K562 (cell line): ENCODE data around the gene ITPR2. TPM values are rescaled to one million over a fixed set of nuclear protein-coding genes. Genes with fewer than 3 reads are reported as not detected.
A peak's percentile ranks its signal among the peaks of the same experiment; 100 is the strongest.

Experiments
- CBFA2T3 ChIP-seq: fragments of 450-650 bp; IDR thresholded peaks from 2 replicates; pipeline ENCODE4 v1.6.1; 2017
- E2F1 ChIP-seq: sonication (generic); formaldehyde crosslinking; IDR thresholded peaks from 2 replicates; pipeline ENCODE4 v1.8.1; 2023; ENCODE audit warnings: mild to moderate bottlenecking, missing genetic modification reagents, moderate library complexity
- GABPB2 ChIP-seq: fragments of 250-450 bp; sonication (Bioruptor Pico); conservative IDR thresholded peaks from 2 replicates; pipeline ENCODE4 v1.5.1; 2021; ENCODE audit warnings: mild to moderate bottlenecking
- KLF1 ChIP-seq: fragments of 450-650 bp; IDR thresholded peaks from 2 replicates; pipeline ENCODE4 v1.6.1; 2016; ENCODE audit warnings: missing genetic modification characterization, missing compliant biosample characterization
- NKRF ChIP-seq: fragments of 450-650 bp; IDR thresholded peaks from 2 replicates; pipeline ENCODE4 v1.6.1; 2016; ENCODE audit warnings: borderline replicate concordance
- PTRF ChIP-seq: fragments of 450-650 bp; IDR thresholded peaks from 2 replicates; pipeline ENCODE4 v1.6.1; 2016; ENCODE audit warnings: mild to moderate bottlenecking, missing genetic modification characterization, missing compliant biosample characterization
- RERE ChIP-seq: sonication (generic); formaldehyde crosslinking; IDR thresholded peaks from 2 replicates; pipeline ENCODE4 v1.8.0; 2023; ENCODE audit warnings: missing genetic modification reagents, mild to moderate bottlenecking, borderline replicate concordance
- SMARCB1 ChIP-seq: IDR thresholded peaks from 2 replicates; pipeline ENCODE4 v1.6.1; 2011; ENCODE audit warnings: improper control_type of control experiment, low read depth; ENCODE audit not compliant: insufficient read length
- SREBF1 ChIP-seq: fragments of 150-350 bp; IDR thresholded peaks from 2 replicates; pipeline ENCODE4 v1.6.1; 2014; ENCODE audit warnings: antibody characterized with exemption, low read depth, low read length, borderline replicate concordance
- STAT5A ChIP-seq: IDR thresholded peaks from 2 replicates; pipeline ENCODE4 v1.6.1; 2012; ENCODE audit warnings: low read length, inconsistent platforms, borderline replicate concordance
- XRCC5 ChIP-seq: fragments of 200-400 bp; formaldehyde crosslinking; IDR thresholded peaks from 2 replicates; pipeline ENCODE4 v1.6.1; 2017; ENCODE audit warnings: low read depth, mild to moderate bottlenecking, low read length
- ZFP91 ChIP-seq: sonication (generic); formaldehyde crosslinking; IDR thresholded peaks from 2 replicates; pipeline ENCODE4 v1.8.0; 2022; ENCODE audit warnings: mild to moderate bottlenecking, missing genetic modification reagents
- ZNF282 ChIP-seq: sonication (generic); formaldehyde crosslinking; IDR thresholded peaks from 2 replicates; pipeline ENCODE4 v1.8.1; 2023; ENCODE audit warnings: missing genetic modification reagents
- ZNF561 ChIP-seq: fragments of 450-650 bp; formaldehyde crosslinking; conservative IDR thresholded peaks from 2 replicates; pipeline ENCODE4 v1.4.0; 2020; ENCODE audit warnings: mild to moderate bottlenecking, moderate library complexity
- ZNF75A ChIP-seq: fragments of 450-650 bp; formaldehyde crosslinking; IDR thresholded peaks from 2 replicates; pipeline ENCODE4 v1.4.0; 2020; ENCODE audit warnings: mild to moderate bottlenecking
- polyA plus RNA-seq, 8 experiments: library from polyadenylated mRNA; depleted of rRNA in 4 of 8; stranded (reverse) in 5 of 8; unstranded in 3 of 8; fragments of >200 nt; fragmentation: Nextera tagmentation in 2 of 8; fragmentation: Illumina TruSeq in 1 of 8; extraction: Ambion mirVana in 2 of 8; extraction: Trizol in 1 of 8; gene quantifications; 2 replicates each; pipeline versions ENCODE4 v1.2.1 to v1.2.3, GENCODE V29; 2011 to 2014; ENCODE audit warnings: inconsistent platforms in 1 of 8, missing spikeins in 1 of 8
- total RNA-seq, 7 experiments: library from RNA; depleted of rRNA in 6 of 7; stranded (reverse); fragments of >200 nt in 6 of 7; fragmentation: Illumina TruSeq in 2 of 7; extraction: Trizol in 2 of 7; gene quantifications; 2 replicates each; pipeline versions ENCODE4 v1.2.1 to v1.2.3, GENCODE V29; 2011 to 2021; ENCODE audit warnings: low replicate concordance in 1 of 7

ITPR2 gene
- total and polyA plus RNA-seq, 9 of the 15 experiments (the other 6 are each of a cell fraction or from before 2014, with no cell fraction given) = 0.21 to 3.3 (median 0.95) TPM

GRCh38 chr12:26831951-26832821 is 808 bp downstream of the ITPR2 start (continued):
- TF ChIP-seq ZNF282 (CRISPR knock-in tag) (no peak; the same call in 1 of the 2 replicates), XRCC5 (no peak), KLF1 (tag) (no peak), SMARCB1 (no peak), ZFP91 (CRISPR knock-in tag) (0 out of 2 replicates have a peak, but pooled peaks have one; percentile 59), ZNF561 (CRISPR knock-in tag) (no peak), SREBF1 (no peak), E2F1 (CRISPR knock-in tag) (no peak), GABPB2 (CRISPR knock-in tag) (no peak), STAT5A (no peak), PTRF (tag) (no peak), RERE (CRISPR knock-in tag) (no peak), NKRF (no peak), ZNF75A (CRISPR knock-in tag) (no peak), CBFA2T3 (peak; percentile 67)
